NCI-H524 (cell line): ENCODE measurements around the gene JSRP1.

Experiments
- DNase-seq, 2 experiments: peaks; one replicate each; lab custom pipeline; 2025; lab: John Stamatoyannopoulos, UW

Gene JSRP1

DNA sequence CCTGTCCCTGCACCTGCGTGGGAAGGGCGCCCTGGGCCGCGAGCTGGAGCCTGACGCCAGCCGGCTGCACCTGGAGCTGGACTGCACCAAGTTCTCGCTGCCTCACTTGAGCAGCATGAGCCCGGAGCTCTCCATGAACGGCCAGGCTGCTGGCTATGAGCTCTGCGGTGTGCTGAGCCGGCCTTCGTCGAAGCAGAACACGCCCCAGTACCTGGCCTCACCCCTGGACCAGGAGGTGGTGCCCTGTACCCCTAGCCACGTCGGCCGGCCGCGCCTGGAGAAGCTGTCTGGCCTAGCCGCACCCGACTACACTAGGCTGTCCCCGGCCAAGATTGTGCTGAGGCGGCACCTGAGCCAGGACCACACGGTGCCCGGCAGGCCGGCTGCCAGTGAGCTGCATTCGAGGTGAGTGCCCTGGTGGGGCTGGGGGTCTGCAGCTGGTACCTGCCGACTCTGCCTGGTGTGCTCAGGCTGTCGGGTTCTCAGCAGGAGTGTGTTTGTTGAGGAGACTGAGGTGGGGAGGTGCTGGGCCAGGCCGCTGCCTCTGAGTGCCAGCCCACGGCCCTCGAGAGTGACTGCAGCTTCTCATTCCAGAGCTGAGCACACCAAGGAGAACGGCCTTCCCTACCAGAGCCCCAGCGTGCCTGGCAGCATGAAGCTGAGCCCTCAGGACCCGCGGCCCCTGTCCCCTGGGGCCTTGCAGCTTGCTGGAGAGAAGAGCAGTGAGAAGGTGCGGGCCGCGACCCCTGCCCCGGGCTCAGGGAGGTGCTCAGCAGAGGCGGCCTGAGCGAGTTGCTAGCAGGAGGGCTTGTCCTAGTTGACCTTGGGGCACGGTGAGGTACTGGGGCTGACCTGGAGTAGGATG lies 39.6 kb downstream of the JSRP1 start:
- no peak for DNase-seq

DNA sequence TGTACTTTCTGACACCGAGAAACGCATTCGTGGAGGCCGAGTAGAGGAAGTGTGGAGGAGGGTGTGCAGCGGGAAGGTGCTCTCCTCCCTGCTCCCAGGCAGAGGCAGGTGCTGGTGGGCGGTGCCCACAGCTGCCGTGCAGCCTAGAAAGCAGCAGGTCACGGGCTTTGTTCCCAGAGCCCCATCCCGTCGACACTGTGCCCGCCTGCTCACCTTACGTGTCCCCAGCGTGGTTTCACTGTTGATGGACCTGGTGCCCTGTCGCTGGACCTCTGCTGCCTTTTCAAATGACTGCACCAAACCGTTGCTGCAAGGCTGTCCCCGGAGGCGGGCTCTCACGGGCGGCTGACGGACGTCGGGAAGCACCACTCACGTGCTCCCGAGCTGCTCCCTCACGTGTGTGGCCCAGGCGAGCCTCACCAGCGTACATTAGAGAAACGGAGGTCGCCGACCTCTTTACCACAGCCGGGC lies 40.9 kb downstream of the JSRP1 start:
- DNase-seq: no peak

- no peak for DNase-seq
Observed at GRCh38 chr19:2214251-2214650, 42.0 kb downstream of the JSRP1 start.

- no peak for DNase-seq
Observed at GRCh38 chr19:2213799-2214198, 42.4 kb downstream of the JSRP1 start.

GRCh38 chr19:2212861-2213711 lies 43.1 kb downstream of the JSRP1 start:
- DNase-seq: no peak

DNA sequence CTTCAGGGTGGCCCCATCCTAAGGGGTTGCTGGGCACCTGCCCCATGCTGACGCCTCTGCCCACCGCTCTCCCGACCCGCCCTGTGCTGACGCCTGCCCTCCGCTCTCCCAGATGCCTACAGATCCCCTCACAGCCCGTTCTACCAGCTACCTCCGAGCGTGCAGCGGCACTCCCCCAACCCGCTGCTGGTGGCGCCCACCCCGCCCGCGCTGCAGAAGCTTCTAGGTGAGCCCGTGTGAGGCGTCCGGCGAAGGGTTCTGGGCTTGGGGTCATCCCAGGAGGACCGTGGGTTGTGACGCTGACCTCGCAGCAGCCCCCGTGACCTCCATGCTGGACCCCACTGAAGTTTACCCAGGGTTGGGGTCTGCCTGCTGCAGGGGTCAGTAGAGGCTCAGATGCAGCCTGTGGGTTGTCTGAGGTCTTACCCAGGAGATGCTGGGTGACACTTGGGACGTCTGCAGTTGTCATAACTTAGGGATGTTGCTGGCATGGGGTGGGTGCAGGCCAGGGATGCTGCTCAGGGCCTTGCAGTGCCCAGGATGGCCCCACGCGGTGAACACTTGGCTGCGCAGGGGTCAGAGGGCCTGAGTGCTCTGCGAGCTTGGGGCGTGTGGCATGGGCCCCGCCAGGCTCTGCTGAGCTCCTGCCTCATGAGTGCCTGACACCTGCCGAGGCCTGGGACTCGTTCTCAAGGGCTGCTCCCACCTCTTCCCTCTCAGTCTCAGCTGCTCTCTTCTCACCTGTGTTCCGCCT lies 45.1 kb downstream of the JSRP1 start:
- no peak for DNase-seq

- DNase-seq: no peak
Observed at GRCh38 chr19:2210206-2210605, 46.0 kb downstream of the JSRP1 start.

DNA sequence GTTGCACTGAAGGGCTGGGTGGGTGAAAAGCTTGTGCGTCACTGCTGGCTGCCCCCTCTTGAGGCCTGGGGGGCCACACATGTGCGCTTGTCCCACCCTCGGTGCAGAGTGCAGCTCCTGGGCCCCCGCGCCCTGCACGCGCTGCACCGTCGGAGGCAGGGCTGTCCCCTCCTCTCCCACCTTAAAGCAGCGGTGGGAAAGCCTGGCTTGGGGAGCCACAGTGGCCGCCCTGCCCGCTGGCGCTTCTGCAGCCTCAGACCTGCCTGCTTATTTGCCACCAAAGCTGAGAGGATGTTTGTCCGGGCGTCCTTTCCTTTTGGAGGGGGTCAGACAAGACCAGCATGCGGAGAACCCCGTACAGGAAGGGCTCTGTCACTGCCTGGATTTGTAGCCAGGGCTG lies 46.8 kb downstream of the JSRP1 start:
- no peak for DNase-seq

DNA sequence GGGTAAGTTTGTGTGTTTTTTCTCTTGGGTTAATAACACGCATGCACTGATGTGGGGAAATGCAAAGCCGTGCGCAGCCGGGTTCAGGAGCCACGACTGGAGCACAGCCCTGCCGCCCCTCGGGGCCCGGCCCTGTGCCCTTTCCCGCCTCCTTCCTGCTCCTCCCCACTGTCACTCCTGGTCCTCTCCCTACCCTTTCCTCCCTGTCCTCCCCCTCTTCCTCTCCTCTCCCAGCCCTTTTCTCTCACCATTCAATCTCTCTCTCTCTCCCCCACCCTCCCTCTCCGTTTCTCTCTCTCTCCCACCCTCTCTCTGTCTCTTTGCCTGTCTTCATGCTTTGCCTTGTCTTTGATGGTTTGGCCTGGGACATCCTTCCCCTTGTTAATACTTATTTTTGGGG lies 47.2 kb downstream of the JSRP1 start:
- DNase-seq: no peak

DNA sequence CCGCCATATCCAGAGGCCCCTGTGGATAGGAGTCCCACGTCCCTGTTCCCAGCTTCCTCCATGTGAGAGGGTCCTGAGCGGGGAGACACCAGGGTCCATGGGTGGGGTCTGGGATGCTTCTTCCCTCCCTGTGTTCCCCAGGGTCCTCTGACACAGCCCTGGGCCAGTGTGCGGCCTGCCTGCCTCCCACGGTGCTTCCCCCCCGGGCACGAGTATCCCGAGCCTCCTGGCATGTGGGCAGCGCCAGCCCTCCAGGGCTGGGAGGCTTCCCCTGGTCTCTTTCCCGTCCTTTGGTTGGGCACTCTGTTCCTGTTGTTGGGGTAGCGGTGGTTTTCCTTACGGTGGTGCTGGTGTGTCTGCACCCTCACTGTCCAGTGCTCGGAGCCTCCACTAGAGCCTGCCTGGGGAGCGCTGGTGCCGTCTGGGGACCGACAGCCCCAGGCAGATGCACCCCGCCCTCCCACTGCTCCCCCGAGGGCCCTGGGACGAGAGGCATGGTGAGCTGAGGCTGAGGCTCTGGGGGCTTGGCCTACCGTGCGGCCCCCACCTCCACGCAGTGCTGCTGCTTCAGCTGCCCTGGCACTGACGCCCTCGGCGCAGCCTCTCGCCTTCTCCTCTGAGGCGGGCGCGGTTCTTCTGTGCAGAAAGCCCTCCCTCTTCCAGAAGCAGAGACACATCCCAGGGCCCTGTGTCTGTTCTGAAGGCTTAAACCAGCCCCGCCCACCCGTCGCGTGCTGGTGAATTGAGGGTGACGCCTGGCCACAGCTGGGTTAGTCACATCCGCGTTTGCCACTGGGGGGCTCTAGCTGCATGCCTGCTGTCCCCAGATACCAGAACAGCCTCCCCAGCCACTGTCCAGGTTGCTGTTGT lies 48.0 kb downstream of the JSRP1 start:
- DNase-seq: peak in 1 of 2 experiments; percentile 18

DNA sequence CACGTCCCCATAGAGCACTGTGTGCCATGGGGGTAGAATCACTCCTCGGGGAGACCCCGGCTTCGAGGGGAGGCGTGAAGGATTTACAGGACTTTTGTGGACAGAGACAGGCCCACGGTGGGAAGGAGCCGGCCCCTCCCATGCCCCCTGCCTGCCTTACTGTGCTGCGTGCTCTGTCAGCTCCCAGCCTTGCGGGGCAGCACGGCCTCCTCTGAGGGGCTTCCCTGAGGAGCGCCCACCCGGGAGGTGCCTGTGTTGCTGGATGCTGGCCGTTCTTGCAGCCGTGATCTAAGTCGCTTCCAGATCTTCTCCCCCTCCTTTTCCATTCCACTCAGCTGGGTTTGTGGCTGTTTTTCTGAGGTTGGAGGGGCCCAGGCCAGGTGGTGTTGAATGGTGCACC lies 49.2 kb downstream of the JSRP1 start:
- DNase-seq: no peak

- no peak for DNase-seq
Observed at GRCh38 chr19:2202366-2202765, 53.9 kb downstream of the JSRP1 start.
